Activated naive CD4-positive, alpha-beta T cell treated with Interleukin-2 at 50 U/mL for 16 hours (primary cell): ENCODE measurements around the gene LMF2.
"Not testable (repeated sequence)": the region's sequence is repeated elsewhere in the genome, so short reads cannot be mapped to it uniquely, and the experiment has no call there.

ENCODE experiments used
- DNase-seq: peaks from one replicate; pipeline ENCODE4 v3.0.0-alpha.2; 2020

Gene LMF2, protein sequence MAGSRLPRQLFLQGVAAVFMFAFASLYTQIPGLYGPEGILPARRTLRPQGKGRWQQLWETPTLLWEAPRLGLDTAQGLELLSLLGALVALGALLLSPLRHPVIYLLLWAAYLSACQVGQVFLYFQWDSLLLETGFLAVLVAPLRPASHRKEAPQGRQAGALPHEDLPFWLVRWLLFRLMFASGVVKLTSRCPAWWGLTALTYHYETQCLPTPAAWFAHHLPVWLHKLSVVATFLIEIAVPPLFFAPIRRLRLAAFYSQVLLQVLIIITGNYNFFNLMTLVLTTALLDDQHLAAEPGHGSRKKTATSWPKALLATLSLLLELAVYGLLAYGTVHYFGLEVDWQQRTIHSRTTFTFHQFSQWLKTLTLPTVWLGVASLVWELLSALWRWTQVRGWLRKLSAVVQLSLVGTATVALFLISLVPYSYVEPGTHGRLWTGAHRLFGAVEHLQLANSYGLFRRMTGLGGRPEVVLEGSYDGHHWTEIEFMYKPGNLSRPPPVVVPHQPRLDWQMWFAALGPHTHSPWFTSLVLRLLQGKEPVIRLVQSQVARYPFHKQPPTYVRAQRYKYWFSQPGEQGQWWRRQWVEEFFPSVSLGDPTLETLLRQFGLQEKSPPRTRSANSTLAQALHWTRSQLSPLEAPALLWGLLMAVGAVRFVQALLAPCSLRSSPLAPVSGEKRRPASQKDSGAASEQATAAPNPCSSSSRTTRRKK

DNA sequence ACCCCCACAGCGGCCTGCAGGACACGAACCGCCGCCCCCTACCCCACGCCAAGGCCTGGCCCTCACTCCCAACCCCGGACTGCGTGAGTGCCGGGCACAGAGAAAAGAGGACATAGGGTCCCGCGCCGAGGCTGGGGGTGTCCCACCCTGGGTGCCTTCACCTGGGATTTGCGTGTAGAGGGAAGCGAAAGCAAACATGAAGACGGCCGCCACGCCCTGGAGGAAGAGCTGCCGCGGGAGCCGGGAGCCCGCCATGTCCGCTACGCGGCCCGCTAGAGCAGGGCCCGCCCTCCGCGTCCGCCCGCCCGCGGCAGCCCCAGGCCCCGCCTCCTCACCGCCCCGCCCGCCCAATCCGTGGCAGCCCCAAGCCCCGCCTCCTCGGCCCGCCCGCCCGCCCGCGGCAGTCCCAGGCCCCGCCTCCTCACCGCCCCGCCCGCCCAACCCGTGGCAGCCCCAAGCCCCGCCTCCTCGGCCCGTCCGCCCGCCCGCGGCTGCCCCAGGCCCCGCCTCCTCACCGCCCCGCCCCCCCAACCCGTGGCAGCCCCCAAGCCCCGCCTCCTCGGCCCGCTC lies at the start of gene LMF2:
LMF2 (minus strand) TSS at position 282 of the 570 bp plus-strand sequence; CDS start at position 255, 27 bp downstream.
- peak; percentile 93 for DNase-seq

- DNase-seq: no peak
Observed at GRCh38 chr22:50556703-50557102, 49.2 kb upstream of the LMF2 start.

DNA sequence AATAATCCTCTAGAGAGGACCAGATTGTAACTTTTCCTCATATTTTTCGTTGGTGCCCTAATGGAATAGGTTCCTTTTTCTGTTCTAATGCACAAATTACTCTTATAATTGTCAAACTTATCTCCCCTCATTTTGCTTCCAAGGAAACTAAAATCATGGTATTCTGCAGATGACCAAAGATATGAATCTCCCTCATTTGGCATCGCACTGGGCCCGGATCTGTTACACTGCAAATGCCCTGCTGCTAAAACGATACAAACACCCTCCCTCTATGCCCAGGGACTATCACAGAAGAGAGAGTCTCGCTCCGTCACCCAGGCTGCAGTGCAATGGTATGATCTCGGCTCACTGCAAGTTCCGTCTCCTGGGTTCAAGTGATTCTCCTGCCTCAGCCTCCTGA lies 45.8 kb upstream of the LMF2 start:
- DNase-seq: no peak

DNA sequence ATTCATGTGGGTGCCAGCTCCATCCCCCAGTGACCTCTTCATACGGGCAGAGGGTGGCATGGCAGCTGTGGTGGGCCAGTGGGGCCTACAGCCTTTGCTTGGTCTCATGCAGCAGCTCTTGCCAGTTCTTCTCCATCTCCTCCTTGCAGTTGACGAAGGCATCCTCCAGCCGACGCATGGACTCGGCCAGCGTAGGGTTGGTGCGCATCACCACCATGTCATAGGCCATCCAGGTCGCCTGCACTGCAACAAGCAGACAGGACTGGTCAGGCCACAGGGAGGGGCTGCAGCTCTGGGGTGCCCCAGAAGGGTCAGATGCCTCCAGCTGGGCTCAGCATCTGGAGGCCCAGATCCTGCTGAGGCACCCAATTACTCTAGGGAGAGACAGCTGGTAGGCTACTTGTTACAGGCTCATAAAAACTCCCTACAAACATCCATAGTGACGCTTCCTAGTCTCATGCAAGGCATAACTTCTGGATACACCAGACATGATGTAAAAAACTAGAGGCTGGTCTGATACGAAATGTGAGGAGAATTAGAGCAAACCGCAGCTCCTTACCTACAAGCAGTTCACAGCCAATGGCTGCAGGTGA lies 43.8 kb upstream of the LMF2 start:
- DNase-seq: no peak

DNA sequence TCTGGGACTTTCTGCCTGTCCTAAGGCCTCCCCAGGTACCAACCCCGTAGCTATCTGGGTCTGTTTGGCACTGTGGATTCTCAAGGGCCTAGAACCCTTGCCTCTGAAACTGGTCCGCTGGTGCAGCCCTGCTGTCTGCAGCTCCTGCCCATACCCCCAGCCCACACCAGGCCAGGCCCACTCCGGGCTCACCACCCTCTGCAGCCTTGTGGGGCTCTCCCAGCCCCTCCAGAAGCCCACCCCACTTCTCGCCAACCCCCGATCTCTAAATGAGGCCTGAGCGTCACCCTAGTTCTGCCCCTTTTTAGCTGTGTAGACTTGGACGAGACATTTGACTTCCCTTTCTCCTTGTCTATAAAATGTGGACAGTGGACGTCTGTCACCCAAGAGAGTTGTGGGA lies 42.9 kb upstream of the LMF2 start:
- no peak for DNase-seq

DNA sequence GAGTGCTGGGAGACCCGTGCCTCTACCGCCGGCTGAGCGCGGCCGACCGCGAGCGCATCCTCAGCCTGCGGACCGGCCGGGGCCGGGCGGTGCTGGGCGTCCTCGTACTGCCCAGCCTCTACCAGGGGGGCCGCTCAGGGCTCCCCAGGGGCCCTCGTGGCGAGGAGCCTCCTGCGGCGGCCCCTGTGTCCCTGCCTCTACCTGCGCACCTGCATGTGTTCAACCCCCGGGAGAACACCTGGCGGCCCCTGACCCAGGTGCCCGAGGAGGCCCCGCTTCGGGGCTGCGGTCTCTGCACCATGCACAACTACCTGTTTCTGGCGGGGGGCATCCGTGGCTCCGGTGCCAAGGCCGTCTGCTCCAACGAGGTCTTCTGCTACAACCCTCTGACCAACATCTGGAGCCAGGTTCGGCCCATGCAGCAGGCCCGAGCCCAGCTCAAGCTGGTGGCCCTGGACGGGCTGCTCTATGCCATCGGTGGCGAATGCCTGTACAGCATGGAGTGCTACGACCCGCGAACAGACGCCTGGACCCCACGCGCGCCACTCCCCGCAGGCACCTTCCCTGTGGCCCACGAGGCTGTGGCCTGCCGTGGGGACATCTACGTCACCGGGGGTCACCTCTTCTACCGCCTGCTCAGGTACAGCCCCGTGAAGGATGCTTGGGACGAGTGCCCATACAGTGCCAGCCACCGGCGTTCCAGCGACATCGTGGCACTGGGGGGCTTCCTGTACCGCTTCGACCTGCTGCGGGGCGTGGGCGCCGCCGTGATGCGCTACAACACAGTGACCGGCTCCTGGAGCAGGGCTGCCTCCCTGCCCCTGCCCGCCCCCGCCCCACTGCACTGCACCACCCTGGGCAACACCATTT lies 41.7 kb upstream of the LMF2 start:
- DNase-seq: no peak

DNA sequence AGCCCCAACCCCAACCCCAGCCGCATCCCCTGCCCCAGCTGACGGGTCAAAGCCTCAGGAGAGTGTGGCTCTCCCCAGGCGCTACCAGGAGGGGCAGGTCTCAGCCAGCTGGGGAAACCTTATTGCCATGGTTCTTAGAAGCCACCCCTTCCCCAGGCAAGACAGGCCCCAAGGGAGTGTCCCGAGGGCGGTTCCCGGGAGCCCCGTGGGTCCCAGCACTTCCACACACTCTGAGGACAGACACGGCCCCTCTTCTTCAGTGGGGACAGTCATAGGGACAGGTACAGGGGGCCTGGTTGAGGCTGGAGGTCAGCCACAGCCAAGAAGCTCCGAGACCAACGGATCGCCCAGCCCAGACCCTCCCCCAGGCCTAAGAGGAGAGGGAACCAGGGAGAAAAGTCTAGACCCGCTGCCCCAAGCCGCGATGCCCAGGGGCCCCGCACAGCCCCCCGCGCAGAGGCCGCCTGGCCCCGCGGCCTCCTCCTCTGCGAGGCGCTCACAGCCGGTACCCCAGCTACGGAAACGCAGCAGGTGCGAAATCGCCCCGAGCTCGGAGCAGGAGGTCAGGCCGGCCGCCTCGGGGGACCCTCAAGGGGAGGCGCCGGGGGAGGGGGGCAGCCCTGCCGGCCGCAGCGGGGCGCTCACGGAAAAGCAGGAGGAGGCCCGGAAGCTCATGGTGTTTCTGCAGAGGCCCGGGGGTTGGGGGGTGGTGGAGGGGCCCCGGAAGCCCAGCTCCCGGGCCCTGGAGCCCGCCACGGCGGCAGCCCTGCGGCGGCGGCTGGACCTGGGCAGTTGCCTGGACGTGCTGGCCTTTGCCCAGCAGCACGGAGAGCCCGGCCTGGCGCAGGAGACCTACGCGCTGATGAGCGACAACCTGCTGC lies 40.8 kb upstream of the LMF2 start:
- peak; percentile 66 for DNase-seq

DNA sequence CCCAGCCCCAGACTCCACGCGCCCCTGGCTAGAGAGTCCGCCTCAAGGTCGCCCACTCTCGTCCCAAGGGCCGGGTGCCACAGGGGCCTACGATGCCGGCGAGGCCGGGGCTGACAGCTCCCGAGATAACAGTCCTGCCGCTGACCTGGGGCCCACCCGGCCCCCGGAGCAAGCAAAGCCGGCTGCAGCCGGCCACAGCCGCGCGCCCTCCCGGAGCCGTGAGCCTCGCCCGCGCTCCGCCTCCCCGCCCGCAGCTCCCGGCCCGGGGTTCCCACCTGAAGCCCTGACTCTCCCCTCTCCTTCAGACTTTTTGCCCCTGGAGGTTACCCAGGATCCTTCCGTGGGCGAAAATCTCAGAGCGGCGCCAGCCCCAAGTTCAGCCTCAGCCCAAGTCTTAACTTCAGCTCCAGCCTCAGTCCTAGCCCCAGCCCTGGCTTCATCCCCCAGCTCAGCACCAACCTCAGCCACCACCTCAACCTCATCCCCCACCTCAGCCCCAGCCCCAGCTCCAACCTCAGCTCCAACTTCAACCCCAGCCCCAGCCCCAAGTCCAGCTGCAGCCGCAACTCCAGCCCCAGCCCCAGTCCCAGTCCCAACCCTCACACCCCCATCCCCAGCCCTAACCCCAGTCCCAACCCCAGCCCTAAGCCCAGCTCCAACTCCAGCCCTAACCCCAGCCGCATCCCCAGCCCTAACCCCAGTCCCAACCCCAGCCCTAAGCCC lies 39.9 kb upstream of the LMF2 start:
- no peak for DNase-seq

DNA sequence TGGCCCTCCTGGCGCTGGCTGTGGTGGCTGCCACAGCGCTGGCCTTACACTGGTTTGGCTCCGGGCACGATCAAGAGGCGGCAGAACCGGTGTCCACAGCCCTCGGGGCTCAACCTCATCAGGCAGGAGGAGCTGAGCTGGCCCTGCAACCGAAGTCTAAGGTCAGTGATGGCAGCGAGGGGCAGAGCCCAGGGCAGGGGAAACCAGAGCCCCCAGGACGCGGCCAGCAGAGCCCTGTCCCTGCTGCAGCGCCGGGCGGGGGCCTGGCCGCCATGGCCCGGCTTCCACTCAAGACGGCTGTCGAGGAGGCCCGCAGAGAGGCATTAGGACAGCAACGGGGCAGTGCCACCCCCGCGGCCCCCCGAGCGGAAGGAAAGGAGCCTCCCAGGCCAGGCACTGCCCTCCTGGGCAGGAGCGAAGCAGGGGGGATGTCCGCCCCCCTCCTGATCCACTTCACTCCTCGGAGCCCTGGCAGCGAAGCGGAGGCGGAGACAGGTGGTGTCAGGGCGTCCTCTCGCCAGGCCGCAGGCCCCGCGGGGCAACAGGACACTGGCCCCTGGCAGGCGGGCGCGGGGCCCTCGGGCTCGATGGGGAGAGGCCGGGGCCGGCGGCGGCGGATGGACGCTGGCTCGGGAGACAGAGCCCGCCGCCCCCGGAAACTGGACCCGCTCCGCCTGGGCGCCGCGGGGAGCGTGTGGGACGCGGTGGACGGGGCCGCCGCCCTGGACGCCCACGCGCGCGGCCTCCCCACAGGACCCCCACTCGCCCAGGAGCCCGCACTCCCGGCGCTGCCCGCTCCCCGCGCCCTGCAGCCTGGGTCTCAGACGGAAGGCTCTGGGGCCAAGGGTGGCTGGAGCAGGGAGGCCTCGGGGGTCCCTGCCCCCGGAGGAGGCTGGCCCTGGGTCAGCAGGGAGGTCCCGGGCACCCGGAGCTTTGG lies 39.1 kb upstream of the LMF2 start:
- DNase-seq: no peak

DNA sequence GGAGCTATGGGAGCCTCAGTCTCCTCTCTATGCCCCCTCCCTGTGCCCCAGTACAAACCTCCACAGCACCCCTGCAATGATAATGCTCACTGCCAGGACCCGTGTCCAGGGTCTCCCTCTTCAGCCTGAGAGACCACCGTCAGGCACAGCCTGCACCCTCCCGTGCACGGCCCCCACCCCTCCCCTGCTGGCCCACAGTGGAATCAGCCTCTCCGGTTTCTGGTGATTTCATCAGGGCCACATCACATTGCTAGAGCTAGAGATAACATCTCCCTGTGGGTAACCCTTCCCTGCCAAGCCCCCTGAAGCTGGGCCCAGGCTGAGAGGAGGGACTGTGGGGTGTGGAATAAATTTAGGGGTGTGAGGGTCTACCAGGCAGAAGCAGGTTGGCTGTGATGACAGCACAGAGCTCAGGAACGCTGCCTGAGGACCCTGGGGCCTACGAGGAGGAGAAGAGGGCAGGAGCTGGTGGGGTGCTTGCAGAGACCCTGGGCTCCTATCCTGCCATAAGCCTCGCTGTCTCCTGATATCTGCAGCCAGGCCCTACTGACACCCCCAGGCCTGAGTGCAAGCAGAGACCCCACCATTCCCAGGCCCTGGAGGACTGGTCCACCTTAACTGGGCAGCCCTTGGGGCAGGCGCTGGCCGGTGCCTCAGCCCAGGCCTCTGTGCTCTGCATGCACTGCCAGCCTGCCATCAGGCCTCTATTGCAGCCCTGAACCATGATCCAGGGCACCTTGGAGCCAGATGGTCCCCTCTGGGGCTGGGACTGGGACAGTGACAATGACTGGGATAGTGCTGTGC lies 38.2 kb upstream of the LMF2 start, which contains the start of gene KLHDC7B:
KLHDC7B (plus strand) TSS at position 378 of the 804 bp plus-strand sequence; CDS start at position 723, 345 bp downstream.
- DNase-seq: peak; percentile 47

DNA sequence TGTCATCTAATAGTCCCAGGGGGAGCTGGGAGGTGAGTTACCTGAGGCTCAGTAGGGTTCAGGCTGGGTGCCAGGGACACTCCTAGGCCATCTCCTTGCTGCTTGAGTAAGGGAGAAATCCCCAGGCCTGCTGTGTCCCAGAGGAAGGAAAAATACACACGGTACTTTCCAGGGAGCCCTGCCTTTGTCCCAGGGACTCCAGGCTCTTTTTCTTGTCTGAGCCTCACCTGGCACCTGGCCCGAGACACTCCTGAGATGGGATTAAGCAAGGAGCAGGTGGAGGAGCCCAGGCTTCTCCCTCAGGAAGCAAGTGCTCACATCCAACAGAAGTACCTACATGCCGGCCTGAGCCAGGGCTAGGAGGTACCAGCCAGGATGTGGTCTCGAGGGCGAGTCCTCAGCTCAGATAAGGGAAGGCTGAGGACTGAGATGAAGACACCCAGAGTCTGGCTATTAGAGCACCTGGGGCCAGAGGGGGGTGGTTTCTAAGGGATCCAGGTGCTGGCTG lies 37.3 kb upstream of the LMF2 start:
- no peak for DNase-seq

- DNase-seq: peak; percentile 86
Observed at GRCh38 chr22:50544078-50544745, 36.7 kb upstream of the LMF2 start.

DNA sequence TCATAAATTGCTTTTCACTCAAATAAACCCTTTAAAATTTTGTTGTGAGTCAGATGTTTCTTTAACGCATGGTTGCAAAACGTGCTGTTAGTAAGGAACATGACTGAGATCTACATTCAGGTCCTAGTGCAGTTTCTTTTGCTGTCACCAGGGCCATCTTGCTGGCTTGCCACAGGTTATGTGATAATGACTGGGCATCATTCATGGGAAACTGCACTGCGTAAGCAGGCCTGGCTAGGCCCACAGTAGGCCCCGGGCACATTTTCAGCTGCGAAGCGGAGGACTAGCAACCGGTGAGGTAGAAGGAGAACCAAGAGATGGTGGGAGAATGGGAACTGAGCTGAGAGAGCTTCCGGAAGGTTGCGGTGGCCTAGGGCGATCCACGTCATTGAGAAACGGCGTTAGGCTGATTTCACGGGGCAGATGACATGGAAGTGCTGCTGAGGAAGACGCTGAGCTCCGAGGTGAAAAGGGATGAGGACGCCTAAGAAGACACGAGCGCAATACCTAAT lies 35.0 kb upstream of the LMF2 start:
- peak; percentile 35 for DNase-seq

- not testable (repeated sequence) for DNase-seq
Observed at GRCh38 chr22:50541667-50542026, 34.1 kb upstream of the LMF2 start.

DNA sequence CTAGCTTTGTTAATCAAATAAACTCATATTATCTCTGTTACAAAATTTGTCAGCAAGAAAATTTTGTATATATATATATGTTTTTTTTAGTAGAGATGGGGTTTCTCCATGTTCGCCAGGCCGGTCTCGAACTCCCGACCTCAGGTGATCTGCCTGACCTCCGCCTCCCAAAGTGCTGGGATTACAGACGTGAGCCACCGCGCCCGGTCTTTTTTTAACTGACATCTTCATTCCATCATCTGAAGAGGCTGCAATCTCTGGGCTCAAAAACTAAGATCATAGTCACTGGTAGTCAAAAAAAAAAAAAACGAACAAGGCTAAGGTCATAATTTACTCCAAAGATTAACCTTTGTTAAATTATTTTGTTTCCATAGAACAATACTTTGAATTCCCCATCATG lies 32.9 kb upstream of the LMF2 start:
- no peak for DNase-seq

DNA sequence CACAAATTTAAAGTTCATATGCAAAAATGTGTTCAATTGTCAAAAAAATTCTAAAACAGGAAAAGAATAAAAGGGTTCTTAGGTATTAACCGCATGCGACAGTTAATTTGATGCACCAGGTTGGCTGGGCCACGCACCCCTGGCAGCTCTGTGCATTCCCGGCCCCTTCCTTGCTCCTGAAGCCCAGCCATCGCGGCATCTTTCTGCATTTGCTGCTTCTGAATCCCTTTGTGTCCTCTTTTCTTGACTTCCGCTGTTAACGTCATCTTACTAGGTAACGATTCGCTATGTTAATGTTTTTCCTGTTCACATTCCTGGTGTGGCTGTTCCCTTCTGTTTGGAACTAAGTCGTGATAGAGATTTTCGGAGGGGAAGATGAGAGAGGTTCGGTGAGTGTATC lies 30.3 kb upstream of the LMF2 start:
- no peak for DNase-seq

DNA sequence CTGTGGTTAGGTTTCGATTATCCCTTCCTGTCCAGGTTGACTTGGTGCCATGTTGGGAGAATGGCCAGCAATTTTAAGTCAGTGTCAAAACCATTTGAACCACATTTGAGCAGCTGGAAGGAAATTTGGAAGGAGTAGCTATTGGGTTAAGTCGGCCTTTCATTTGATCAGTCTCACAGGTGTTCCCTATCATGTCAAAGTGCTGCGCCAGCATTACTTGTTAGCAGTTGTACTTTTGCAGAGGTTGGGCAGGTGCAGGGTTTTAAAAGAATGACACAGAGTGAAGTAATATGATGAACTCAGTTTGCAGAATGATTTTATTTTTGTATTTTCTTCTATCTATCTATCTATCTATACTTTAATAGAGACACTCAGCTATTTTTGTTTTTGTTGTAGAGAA lies 28.7 kb upstream of the LMF2 start:
- DNase-seq: no peak

- DNase-seq: no peak
Observed at GRCh38 chr22:50535113-50535512, 27.6 kb upstream of the LMF2 start.
